ENCODE results near the gene RNF113A. TPM values are rescaled to one million over a fixed set of nuclear protein-coding genes. Genes with fewer than 3 reads are reported as not detected.

RNF113A gene
- total RNA-seq, 1 donor from 2014 or later, result 11.8 TPM

GRCh38 chrX:119885554-119886428 lies 14.3 kb upstream of the RNF113A start:
- Histone ChIP-seq H3K27me3 (no peaks in the 10 kb centered on the region), H3K4me1 (no peaks in the 10 kb centered on the region), H3K4me3 (no peak overlapping the region), H3K36me3 (no peaks in the 10 kb centered on the region), H3K27ac (no peak overlapping the region), H3K9me3 (no peaks in the 10 kb centered on the region)
- TF ChIP-seq POLR2AphosphoS5 (IDR thresholded peaks at IDR 0.05; ENCODE audit: insufficient read depth in 1 of 2, low read depth in 1 of 2), result no peak
- no peak for DNase-seq (ENCODE audit: extremely low spot score in 2 of 2)
- intact Hi-C loops (cut with DNase I), result no loop called here

GRCh38 chrX:119880552-119881437 lies 9.3 kb upstream of the RNF113A start:
- H3K27ac ChIP-seq, result no peak overlapping the region
- intact Hi-C loops (cut with DNase I), result no loop called here

GRCh38 chrX:119880076-119880475 lies 8.5 kb upstream of the RNF113A start:
- no peak overlapping the region for H3K4me3 ChIP-seq
- no peaks in the 10 kb centered on the region for H3K9me3 ChIP-seq
- no peak for DNase-seq (ENCODE audit: extremely low spot score in 2 of 2)
- H3K27ac ChIP-seq, result no peak overlapping the region
- peaks cover 0 to 7% of the 10 kb centered on the region in 2 donors for H3K36me3 ChIP-seq
- intact Hi-C loops (cut with DNase I), result no loop called here
- TF ChIP-seq POLR2AphosphoS5 (IDR thresholded peaks at IDR 0.05; ENCODE audit: insufficient read depth in 1 of 2, low read depth in 1 of 2) (no peak), POLR2A (IDR thresholded peaks at IDR 0.05) (no peak), CTCF (IDR thresholded peaks at IDR 0.05) (no peak)
- no peaks in the 10 kb centered on the region for H3K27me3 ChIP-seq
- no peaks in the 10 kb centered on the region for H3K4me1 ChIP-seq

More at GRCh38 chrX:119880552-119881437, 9.3 kb upstream of the RNF113A start:
- no peaks in the 10 kb centered on the region for H3K9me3 ChIP-seq
- no peaks in the 10 kb centered on the region for H3K4me1 ChIP-seq
- no peak overlapping the region for H3K4me3 ChIP-seq
- H3K27me3 ChIP-seq, result no peaks in the 10 kb centered on the region
- peaks cover 0 to 7% of the 10 kb centered on the region in 2 donors for H3K36me3 ChIP-seq
- no peak for DNase-seq (ENCODE audit: extremely low spot score in 2 of 2)
- TF ChIP-seq POLR2A (IDR thresholded peaks at IDR 0.05), result no peak
- TF ChIP-seq CTCF (IDR thresholded peaks at IDR 0.05), result peak in 1 of 3 experiments; percentile 33

- DNase-seq (ENCODE audit: extremely low spot score in 2 of 2), result no peak
- no peak overlapping the region for H3K4me3 ChIP-seq
- H3K36me3 ChIP-seq, result peaks cover 0 to 7% of the 10 kb centered on the region in 2 donors
- intact Hi-C loops (cut with DNase I), result no loop called here
- TF ChIP-seq POLR2A (IDR thresholded peaks at IDR 0.05) (no peak), CTCF (IDR thresholded peaks at IDR 0.05) (no peak), POLR2AphosphoS5 (IDR thresholded peaks at IDR 0.05; ENCODE audit: insufficient read depth in 1 of 2, low read depth in 1 of 2) (no peak)
- no peaks in the 10 kb centered on the region for H3K9me3 ChIP-seq
- H3K27ac ChIP-seq, result no peak overlapping the region
- H3K27me3 ChIP-seq, result no peaks in the 10 kb centered on the region
- no peaks in the 10 kb centered on the region for H3K4me1 ChIP-seq
These were observed 7.2 kb upstream of the RNF113A start for GRCh38 chrX:119878740-119879139.

- Histone ChIP-seq H3K27ac (peak overlapping the region; percentile 83), H3K4me1 (peaks cover 13% of the 10 kb centered on the region), H3K36me3 (no peaks in the 10 kb centered on the region), H3K9me3 (no peaks in the 10 kb centered on the region), H3K4me3 (peak overlapping the region; percentile 54 to 67), H3K27me3 (no peaks in the 10 kb centered on the region)
- intact Hi-C loops (cut with DNase I), result no loop called here
- no peak for TF ChIP-seq POLR2A (IDR thresholded peaks at IDR 0.05)
- no peak for TF ChIP-seq CTCF (IDR thresholded peaks at IDR 0.05)
- no peak for DNase-seq (ENCODE audit: extremely low spot score in 2 of 2)
These were observed 311 bp downstream of the RNF113A start for GRCh38 chrX:119871245-119871598.
